ENCODE measurements around the gene GRB10.

GRB10 gene

DNA sequence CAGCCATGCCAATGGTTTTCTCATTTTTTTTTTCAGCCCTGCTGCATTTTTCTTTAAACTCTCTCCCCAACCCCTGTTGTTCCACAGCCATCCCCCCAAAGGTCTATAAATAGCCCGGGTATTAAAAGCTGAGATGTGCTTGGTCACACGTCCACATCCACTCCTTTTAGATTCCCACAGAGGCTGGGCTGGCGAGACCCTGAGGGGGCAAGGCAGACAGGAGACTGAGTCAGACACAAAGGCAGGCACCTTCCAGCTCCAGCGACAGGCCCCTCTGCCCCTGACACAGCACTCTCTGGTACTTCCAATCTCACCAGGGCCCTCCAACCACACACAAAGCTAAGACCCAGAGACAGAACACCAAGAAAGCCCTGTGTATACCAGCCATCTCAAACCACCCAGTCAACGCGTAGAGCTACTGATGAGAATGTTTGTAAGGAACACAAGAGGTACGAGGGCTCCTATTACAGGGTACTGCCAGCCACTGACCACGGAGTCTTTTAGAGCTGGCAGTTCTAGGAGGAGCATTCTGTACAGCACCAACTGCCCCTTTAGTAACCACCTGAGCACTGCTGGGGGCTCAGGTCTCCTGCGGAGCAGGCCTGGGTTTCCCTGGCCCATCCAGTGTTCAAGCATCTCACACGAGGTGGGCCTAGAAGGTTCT lies 153.3 kb downstream of the GRB10 start:
- DNase-seq (ENCODE audit: low read depth), result no peak
- no peak overlapping the region for H3K4me3 ChIP-seq (ENCODE audit: low read depth, low read length)

DNA sequence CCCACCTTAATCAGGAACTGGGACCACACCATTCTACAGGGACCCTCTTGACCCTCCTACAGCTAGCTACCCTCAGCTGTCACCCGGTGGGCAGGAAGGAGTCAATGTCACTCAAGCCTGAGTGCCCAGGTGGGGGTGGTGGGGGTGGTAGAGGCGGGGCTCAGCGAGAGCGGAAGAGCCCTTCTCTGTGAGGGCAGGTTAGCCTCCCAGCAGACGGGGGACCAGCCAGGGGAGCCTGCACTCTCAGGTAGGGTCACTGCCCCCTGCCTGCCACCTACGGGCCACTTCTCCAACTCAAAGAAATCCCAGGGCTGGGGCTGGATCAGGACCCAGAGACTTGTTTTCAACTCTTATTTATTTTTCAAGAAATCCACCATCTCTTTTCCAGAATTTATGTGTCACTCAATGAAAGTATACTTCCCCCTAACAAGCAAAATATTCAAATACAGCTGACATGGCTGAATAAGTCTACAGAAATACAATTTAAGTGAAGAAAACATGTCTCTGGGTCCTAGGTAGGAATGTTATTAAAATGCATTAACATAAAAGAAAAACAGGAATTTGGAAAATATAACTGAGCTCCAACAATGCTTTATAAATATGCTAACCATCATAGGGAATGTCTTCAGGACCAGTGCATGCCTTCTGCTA lies 154.1 kb downstream of the GRB10 start:
- H3K4me3 ChIP-seq (ENCODE audit: low read depth, low read length), result no peak overlapping the region
- no peak for DNase-seq (ENCODE audit: low read depth)

DNA sequence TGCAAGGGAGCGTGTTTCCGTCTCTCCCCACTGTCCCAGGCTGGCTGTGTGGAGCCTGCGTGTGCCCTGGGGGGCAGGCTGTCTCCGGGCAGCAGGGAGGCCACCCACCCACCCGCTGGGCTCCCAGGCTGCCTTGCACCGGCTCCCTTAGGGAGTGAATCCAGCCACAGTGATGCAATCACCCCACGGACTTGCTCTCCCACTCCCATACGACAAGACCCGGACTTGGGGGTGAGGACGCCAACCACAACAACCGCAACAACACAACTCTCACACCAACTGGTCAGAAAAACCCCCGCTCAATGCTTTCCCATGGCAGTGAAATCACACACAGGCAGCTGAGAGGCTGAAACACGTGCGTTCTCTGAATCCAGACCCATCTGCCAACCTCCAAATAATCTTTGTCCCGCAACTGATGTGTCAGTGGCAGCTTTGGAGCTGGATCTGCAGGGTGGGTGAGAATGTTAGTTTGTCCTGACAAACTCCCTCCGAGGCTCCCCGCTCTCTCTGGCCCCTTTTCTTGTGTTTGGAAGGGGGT lies 154.8 kb downstream of the GRB10 start:
- no peak for DNase-seq (ENCODE audit: low read depth)
- no peak overlapping the region for H3K4me3 ChIP-seq (ENCODE audit: low read depth, low read length)

DNA sequence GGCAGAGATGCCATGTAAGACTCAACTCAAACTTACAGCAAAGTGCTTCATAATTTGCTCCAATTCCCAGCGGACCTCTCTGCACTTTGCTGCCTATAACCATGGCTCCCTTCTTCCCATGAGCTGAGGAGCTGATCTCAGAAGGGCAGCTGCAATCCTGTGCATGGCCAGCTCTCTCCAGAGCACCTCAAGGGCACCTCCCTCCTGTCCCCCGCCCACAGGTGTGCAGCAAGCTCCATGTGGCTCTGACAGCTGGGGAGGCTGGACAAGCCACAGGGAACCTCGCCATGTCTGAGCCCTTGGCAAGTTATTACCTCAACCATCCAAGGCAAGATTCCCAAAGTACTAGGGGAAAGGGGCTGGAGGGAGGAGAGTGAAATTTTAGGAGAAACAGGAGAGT lies 156.4 kb downstream of the GRB10 start:
- no peak overlapping the region for H3K4me3 ChIP-seq (ENCODE audit: low read depth, low read length)
- no peak for DNase-seq (ENCODE audit: low read depth)

DNA sequence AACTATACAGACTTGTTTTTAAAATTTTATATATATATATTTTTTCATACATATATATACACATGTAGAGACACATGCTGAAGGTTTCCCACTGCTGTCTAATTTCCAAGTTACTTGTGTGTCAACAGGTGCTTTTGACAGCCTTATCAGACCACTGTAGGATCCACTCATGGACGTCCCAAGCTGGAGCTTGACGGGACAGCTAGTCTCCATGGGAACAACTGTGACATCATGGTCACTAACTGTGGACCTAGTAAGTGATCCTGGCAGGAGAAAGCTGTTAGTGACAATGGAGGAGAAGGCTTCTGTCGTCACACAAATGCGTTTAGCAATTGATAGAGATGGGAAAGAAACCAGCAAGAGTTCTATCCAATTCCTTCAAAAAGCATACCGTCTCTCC lies 157.3 kb downstream of the GRB10 start:
- no peak overlapping the region for H3K4me3 ChIP-seq (ENCODE audit: low read depth, low read length)

DNA sequence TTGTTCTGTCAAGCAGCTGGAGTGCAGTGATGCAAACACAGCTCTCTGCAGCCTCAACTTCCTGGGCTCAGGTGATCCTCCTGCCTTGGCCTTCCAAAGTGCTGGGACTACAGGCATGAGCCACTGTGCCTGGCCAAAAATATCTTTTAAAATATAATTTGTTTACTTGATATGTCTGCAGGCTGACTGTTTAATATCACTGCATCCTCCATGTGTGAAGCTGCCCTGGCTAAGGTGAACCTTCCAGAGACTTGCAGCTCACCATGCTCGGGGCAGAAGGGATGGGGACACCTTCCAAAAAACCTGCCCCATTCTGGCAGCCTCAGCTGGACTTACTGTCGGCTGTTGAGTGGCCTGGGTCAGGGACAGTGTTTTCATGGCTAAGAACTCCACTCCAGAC lies 159.9 kb downstream of the GRB10 start:
- DNase-seq (ENCODE audit: low read depth), result no peak
- no peak overlapping the region for H3K4me3 ChIP-seq (ENCODE audit: low read depth, low read length)

More for the DNA sequence above, 157.3 kb downstream of the GRB10 start:
- DNase-seq (ENCODE audit: low read depth), result no peak

DNA sequence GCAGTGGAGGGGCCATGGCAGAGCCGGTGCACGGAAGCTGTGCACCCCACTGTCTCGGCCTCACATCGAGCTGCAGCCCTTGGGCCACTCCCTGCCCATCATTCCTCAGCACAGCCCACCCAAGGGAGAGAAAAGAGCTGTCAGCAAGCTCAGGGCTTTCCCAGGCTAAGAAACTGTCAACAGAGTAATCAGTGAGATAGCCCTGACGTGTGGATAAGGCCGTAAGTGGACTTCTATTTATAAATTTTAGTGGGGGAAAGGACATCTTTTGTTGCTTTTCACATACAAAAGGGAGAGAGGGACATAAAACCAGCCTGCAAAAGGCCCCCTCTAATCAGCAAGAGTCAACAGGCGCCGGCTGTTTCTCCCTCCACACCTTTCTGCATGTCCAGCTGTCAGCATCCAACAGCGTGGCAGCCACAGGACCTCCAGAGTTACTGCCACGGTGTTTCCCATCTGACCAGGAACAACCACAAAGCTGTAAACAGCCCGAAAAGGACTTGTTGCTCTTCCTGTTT lies 160.7 kb downstream of the GRB10 start:
- H3K4me3 ChIP-seq (ENCODE audit: low read depth, low read length), result no peak overlapping the region
- no peak for DNase-seq (ENCODE audit: low read depth)

DNA sequence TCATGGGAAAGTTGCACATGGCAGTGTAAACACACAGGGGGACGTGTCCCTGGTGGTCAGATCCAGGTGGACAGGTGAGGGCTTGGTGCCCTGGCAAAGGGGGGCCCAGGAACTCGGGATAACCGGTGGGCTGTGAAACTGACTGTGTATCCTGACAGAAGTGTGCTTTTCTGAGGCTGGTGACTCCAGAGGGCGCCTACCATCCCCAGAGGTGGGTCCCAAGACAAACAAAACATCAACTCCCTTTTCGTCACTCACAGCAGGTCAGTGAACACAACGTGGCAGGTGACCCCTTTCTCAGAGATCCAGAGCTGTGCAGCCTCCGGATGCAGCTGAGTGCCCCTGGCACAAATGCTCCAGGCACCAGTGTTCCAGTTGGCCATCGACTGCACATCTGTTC lies 161.5 kb downstream of the GRB10 start:
- DNase-seq (ENCODE audit: low read depth), result no peak
- no peak overlapping the region for H3K4me3 ChIP-seq (ENCODE audit: low read depth, low read length)

DNA sequence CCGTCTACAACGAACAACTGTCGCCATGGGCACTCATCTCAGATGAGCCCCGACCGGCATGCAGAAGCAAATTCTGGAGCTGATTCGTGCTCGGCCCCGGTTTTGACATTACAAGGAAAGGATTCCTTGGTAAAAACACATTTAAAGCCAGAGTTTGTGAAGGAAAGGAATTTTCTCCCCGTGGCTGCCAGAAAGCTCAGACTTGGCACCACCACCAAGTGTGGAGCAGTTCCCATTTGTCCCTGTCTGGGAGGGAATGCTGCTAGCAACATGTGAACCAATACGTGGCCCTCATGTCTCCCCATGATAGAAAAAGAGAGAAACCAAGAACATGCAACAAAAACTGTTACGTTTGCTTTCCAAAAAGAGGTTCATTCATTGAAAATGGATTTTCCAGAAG lies 162.3 kb downstream of the GRB10 start:
- no peak for DNase-seq (ENCODE audit: low read depth)
- no peak overlapping the region for H3K4me3 ChIP-seq (ENCODE audit: low read depth, low read length)

DNA sequence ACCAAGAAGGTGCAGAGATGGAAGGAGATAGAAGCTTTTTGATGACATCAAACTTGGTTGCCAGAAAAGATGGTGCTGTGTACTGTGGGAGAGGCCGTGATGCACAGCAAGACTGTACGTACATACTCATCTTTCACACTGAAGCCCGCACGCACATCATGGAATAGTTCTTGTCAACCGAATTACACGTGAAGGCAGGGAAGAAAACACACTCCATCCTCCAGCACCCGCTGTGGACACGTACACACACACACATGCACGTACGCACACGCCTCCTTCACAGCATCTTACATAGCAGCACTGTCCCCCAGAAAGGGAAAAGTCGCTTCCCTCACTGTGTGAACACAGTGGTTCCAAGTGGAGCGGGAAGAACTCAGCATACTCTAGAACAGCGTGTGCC lies 163.0 kb downstream of the GRB10 start:
- no peak for DNase-seq (ENCODE audit: low read depth)
- H3K4me3 ChIP-seq (ENCODE audit: low read depth, low read length), result no peak overlapping the region

DNA sequence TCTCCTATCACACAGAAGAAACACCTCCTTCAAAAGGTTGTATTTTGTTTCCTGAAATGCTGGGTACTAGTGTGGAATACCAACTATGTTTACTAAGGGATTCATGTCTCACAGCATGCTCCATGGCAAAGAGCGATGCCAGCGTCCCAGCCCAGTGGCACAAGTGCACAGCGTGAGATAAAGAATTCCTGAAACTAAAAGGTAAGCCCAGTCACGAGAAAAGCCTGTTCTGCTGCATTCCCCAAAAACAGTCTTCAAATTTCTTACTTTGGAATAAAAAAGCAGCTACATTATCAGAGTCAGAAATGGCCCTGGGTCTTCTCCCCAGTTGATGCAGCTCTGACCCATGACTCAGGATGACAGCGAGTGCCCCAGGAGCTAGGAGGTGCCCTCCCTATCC lies 164.4 kb downstream of the GRB10 start:
- DNase-seq (ENCODE audit: low read depth), result no peak
- no peak overlapping the region for H3K4me3 ChIP-seq (ENCODE audit: low read depth, low read length)

DNA sequence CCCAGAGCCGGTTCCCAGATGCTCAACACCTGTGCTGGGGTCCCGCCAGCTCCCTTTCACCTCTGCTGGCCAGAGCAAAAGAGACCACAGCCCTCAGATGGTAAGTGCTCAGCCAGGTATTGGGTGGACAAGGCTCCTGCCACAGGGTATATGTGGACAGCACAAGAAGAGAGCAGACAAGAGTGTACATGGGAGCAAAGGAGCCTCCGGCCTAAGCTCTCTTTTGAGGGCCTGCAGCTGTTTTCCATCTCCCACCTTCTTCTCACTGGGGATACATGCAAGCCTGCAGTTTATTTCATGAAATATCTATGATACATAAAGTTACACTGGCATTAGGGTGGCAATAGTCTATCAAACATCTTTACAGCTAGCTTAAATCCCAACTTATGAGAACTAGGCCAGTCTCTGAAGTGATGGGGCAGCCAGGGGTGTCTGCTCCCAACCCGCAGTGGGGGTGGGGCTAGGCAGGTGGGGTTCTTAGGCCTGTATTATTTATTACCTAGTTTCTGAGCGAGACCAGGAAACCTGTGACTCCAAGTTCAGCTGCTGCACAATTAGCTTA lies 167.1 kb downstream of the GRB10 start:
- no peak overlapping the region for H3K4me3 ChIP-seq (ENCODE audit: low read depth, low read length)
- DNase-seq (ENCODE audit: low read depth), result no peak

DNA sequence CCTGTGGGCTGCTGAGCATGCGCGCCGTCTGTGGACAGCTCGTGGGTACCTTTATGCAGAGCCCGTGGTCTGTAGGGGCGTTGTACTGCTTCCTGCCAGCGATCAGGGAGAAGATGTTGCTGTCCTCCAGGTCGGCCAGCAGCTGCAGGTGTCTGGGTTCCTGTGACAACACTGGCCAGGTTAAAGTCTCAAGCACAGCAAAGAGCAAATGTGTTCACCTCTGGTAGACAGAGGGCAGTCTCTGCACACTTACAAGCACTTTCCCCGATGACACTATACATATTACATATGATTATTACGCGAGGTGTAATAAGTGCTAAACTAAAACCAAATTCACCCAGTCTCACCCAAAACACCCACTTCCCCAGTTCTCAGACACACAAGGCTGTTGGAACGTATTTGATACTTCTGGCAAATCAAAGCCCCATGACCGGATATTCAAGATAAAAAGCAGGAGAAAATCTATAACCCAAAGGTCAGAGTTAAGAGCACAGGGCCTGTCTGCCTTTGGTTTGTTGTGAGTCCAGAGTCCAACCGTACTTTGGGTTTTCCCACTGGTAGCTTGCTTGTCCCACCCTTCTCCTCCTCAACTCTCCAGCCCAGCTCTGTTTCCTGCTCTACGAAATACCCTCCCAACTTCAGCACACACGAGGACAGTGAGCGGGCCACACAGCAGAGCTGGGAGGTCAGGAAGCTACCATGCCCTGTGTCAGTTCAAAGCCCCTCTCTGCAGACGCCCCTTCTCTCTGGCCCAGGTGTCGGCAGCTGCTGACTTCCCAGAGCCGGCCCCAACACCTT lies 167.8 kb downstream of the GRB10 start:
- no peak for DNase-seq (ENCODE audit: low read depth)
- H3K4me3 ChIP-seq (ENCODE audit: low read depth, low read length), result no peak overlapping the region

DNA sequence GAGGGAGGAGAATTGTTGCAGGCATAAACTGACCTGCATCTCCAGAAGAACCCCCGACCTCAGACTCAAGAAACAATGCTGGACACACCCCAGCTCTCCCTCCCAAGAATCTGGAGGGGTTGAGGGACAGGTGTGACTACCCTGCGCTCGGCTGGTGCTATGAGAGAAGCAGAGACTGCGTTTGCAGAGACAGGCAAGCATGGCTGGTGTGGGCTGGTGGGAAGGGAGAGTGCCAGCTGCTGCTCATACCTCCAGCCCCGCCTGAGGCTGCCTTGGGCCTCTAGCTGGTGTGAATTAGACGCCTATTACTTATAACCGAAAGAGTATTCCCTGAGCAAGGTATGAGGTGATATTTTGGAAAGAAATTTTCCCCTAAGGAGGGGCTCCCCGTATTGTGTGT lies 169.2 kb downstream of the GRB10 start:
- H3K4me3 ChIP-seq (ENCODE audit: low read depth, low read length), result no peak overlapping the region
- DNase-seq (ENCODE audit: low read depth), result no peak

DNA sequence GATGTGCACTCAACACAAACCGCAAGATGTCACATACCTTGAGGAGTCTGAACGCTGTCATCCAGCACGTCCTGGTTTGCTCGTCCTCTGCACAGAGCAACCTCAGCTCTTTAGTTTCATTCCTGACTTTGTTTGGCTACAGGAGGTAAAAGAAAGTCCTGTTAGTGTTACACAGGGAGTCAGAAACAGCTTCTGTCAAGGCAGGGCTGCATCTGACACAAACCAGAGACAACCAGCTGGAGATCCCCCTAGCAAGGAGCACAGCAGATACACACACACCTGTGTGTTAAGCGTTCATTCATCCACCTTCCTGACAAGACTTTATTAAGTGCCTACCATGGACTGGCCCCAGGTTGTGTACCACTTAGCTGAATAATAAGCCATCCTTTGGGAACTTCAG lies 170.0 kb downstream of the GRB10 start:
- DNase-seq (ENCODE audit: low read depth), result no peak
- no peak overlapping the region for H3K4me3 ChIP-seq (ENCODE audit: low read depth, low read length)

DNA sequence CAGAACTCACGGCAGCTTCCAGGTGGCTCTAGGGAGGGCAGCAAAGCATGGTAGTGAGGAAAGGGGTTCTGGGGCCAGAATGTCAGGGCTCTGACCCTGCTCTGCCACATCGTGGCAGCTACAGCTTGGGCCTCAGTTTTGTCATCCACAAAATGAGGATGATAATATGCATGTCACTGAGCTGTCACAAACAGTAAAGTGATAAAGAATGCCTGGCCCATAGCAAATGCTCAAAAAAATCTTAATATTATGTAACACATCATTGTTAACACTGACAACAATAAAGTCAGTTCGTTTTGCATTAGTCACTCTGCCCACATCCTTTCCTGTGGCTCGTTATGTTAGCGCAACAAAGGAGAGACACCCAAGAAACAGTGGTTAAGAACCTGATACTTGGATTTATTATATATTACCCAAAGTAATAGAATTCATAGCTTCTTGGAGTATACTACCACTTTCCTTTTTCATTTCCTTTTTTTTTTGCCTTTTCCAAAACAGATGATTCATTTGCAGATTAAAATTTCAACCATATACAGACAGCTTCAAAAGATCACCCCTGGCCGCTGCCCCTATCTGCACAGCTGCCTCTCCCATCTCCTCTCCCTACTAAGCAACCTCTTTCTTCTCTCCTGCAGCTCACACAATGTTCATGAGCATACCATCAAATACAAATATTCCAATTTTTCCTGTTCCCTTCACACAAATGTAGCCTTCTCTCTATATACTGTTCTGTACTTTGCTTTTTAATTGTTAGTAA lies 172.0 kb downstream of the GRB10 start:
- no peak overlapping the region for H3K4me3 ChIP-seq (ENCODE audit: low read depth, low read length)
- peak; percentile 33 for DNase-seq (ENCODE audit: low read depth)

DNA sequence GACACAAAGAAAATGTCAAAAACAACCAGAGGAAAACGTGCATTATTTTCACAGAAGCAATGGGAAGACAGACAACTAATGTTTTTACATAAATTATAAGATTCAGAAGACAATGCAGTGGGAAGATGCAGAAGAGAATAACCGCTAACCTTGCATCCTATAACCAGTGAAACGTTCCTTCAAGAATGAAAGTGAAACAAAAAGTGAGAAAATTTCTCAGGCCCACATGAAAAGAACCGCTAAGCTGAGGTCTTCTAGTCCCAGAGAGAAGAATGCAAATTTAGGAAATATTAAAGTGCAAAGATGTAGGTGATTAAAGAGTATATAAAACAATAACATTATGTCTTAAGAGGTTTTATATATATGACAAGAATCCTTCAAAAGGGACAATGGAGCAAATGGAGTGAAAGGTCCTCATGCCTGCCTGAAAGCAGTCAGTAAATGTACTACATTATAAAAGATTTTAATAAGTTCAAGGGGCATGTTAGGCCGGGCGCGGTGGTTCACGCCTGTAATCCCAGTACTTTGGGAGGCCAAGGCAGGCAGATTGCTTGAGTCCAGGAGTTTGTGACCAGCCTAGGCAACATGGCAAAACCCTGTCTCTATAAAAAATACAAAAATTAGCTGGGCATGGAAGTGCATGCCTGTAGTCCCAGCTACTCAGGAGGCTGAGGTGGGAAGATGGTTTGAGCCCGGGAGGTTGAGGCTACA lies 174.3 kb downstream of the GRB10 start:
- no peak for DNase-seq (ENCODE audit: low read depth)
- no peak overlapping the region for H3K4me3 ChIP-seq (ENCODE audit: low read depth, low read length)

DNA sequence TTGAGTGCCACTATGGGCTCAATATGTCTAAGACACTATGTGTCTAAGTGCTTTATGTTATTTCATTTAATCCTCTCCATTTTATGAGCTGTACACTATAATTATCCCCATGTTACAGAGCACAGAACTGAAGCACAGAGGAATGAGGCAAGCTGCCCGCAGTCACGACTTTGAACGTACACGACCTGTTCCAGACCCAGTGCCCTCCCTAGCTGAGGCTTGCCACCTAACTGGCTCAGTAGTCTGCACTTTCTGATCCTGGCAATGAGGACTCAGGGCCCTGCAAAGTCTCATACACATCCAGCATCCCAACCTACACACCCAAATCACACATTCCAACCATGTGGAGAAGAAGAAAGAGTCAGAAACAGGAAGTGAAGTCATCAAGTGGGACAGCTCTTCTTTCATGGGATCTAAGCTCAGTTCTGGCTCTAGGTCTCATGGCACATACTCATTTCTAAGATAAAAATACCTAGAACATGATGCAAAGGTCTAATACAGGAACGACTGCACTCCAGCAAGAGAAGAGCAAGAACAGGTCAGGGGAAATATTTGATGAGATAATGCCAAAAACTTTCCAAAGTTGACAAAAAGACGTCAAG lies 175.1 kb downstream of the GRB10 start:
- DNase-seq (ENCODE audit: low read depth), result no peak
- H3K4me3 ChIP-seq (ENCODE audit: low read depth, low read length), result no peak overlapping the region
